Upper lobe of left lung (tissue), 4 donors: ENCODE results near the gene ZNF599.

ENCODE experiments used
- CTCF ChIP-seq, 6 experiments: fragments of 450-650 bp in 4 of 6; fragments of 200-600 bp in 2 of 6; sonication (generic) in 2 of 6; IDR thresholded peaks; one replicate each; pipeline ENCODE4 v1.5.1; 2016 to 2019; ENCODE audit warnings: antibody characterized with exemption in 6 of 6
- EP300 ChIP-seq, 4 donors: sonication (generic); formaldehyde crosslinking; IDR thresholded peaks; one replicate each; pipeline ENCODE4 v1.5.1; 2017; ENCODE audit warnings: antibody characterized with exemption in 4 of 4, control low read depth in 2 of 4
- POLR2A ChIP-seq, 4 donors: fragments of 450-650 bp; IDR thresholded peaks; one replicate each; pipeline ENCODE4 v1.5.1; 2016 to 2017; ENCODE audit warnings: antibody characterized with exemption in 4 of 4, mild to moderate bottlenecking in 2 of 4
- POLR2AphosphoS5 ChIP-seq, 2 donors: sonication (generic); formaldehyde crosslinking; IDR thresholded peaks; one replicate each; pipeline ENCODE4 v1.5.1; 2017; ENCODE audit warnings: antibody characterized with exemption in 2 of 2

- TF ChIP-seq CTCF (IDR thresholded peaks at IDR 0.05) = no peak
- no peak for TF ChIP-seq POLR2AphosphoS5 (IDR thresholded peaks at IDR 0.05)
- no peak for TF ChIP-seq POLR2A (IDR thresholded peaks at IDR 0.05)
- no peak for TF ChIP-seq EP300 (IDR thresholded peaks at IDR 0.05)
Observed at GRCh38 chr19:34759218-34759917, 13.6 kb downstream of the ZNF599 start.
